GM12874 (cell line): Measurements from ENCODE around the gene FDX2.

ENCODE experiments used
- CTCF ChIP-seq: IDR thresholded peaks from 2 replicates; pipeline ENCODE4 v1.5.1; 2011; ENCODE audit warnings: low read depth, mild to moderate bottlenecking, control low read depth, low read length, moderate library complexity; ENCODE audit not compliant: insufficient read depth

The FDX2 gene

GRCh38 chr19:10353793-10354391 lies 38.1 kb upstream of the FDX2 start:
- TF ChIP-seq CTCF = no peak

- no peak for TF ChIP-seq CTCF
Observed at GRCh38 chr19:10352764-10353671, 37.2 kb upstream of the FDX2 start.

GRCh38 chr19:10346509-10346908 lies 30.7 kb upstream of the FDX2 start:
- no peak for TF ChIP-seq CTCF

GRCh38 chr19:10344780-10345179 lies 29.0 kb upstream of the FDX2 start:
- no peak for TF ChIP-seq CTCF

- no peak for TF ChIP-seq CTCF
Observed at GRCh38 chr19:10343495-10343894, 27.7 kb upstream of the FDX2 start.

GRCh38 chr19:10339977-10340376 lies 24.2 kb upstream of the FDX2 start:
- TF ChIP-seq CTCF = no peak

- TF ChIP-seq CTCF = no peak
Observed at GRCh38 chr19:10339380-10339960, 23.7 kb upstream of the FDX2 start, which contains the start of gene ICAM3. Gene ICAM3, minus strand, starts transcription at chr19:10339624. Its CDS starts 10 bp downstream, at chr19:10339614.
